Hepatocyte (in vitro differentiated cells): Measurements from ENCODE around the gene ODC1.

Source experiments
- CTCF ChIP-seq: fragments of 200-600 bp; sonication (generic); IDR thresholded peaks from 2 replicates; pipeline ENCODE4 v1.5.1; 2016; ENCODE audit warnings: antibody characterized with exemption, mild to moderate bottlenecking; ENCODE audit not compliant: poor library complexity
- EZH2 ChIP-seq: fragments of 200-600 bp; sonication (generic); IDR thresholded peaks from 2 replicates; pipeline ENCODE4 v1.6.1; 2016; ENCODE audit warnings: antibody characterized with exemption, mild to moderate bottlenecking, borderline replicate concordance

DNA sequence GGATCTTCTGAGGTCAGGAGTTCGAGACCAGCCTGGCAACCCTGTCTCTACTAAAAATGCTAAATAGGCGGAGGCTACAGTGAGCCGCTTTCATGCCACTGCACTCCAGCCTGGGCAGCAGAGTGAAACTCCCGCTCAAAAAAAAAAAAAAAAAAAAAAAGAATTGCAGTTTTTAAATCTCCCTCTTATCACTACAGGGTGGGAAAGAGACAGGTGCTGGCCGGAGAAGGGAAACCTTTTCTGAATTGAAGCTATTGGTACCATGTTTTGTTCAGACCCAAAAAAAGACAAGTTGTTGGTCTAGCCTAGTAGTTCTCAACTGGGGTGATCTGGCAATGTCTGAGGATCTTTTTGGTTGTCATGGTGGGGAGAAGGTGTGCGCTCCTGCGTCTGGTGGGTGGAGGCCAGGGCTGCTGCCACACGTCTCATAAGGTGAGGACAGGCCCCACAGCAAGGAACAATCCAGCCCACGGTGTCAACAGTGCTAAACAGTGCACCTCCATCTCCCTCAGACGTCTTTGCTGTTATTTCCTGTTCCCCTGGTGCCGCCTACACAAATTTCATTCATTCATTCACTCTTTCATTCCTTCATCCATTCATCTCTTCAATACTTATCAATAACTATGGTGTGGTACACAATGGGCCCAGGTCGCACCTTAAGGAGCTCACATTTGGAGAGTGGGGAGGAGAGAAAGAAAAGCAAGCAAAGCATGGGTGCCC lies 28.8 kb upstream of the ODC1 start:
- TF ChIP-seq CTCF, result no peak
- TF ChIP-seq EZH2, result no peak
